ENCODE results near the gene SEC22A. TPM values are rescaled to one million over a fixed set of nuclear protein-coding genes. Genes with fewer than 3 reads are reported as not detected.
"Not testable (repeated sequence)": the region's sequence is repeated elsewhere in the genome, so short reads cannot be mapped to it uniquely, and the experiment has no call there.

SEC22A gene
- total and polyA plus RNA-seq, 4 experiments from 2014 or later = 19.4 to 26.5 (median 22.5) TPM

- H3K4me1 ChIP-seq (ENCODE audit: insufficient read depth, low read length); H3K36me3 ChIP-seq (ENCODE audit: insufficient read depth, low read length); H3K27ac Mint-ChIP-seq; H3K27ac ChIP-seq (ENCODE audit: low read depth, low read length); CTCF ChIA-PET (ENCODE audit: partially characterized antibody); H3K27me3 Mint-ChIP-seq; POLR2A ChIA-PET (ENCODE audit: partially characterized antibody); H3K9me3 Mint-ChIP-seq; H3K9me3 ChIP-seq (ENCODE audit: control insufficient read depth in 1 of 2, low read length in 2 of 2); H3K4me3 Mint-ChIP-seq; intact Hi-C loops (cut with micrococcal nuclease); H3K4me3 ChIP-seq (ENCODE audit: low read length in 2 of 2); DNase-seq; H3K27me3 ChIP-seq (ENCODE audit: insufficient read depth, low read length): not testable (repeated sequence)
- H3K36me3 Mint-ChIP-seq = peaks cover 34 to 47% of the 10 kb centered on the region in 2 donors
- H3K4me1 Mint-ChIP-seq = peaks cover 4 to 27% (median 19%) of the 10 kb centered on the region in 4 donors
Observed at GRCh38 chr3:123221369-123221768, 19.6 kb downstream of the SEC22A start.

GRCh38 chr3:123225016-123225415 lies 23.3 kb downstream of the SEC22A start:
- ChIA-PET CTCF (ENCODE audit: partially characterized antibody) (no interaction called here), POLR2A (ENCODE audit: partially characterized antibody) (no interaction called here)
- Mint-ChIP-seq H3K4me3 (no peak overlapping the region), H3K4me1 (peaks cover 2 to 11% (median 6%) of the 10 kb centered on the region in 4 donors), H3K27ac (no peak overlapping the region), H3K27me3 (no peaks in the 10 kb centered on the region), H3K9me3 (peaks cover 0 to 18% (median 14%) of the 10 kb centered on the region in 8 donors), H3K36me3 (peaks cover 50 to 57% of the 10 kb centered on the region in 2 donors)
- H3K9me3 ChIP-seq (ENCODE audit: control insufficient read depth in 1 of 2, low read length in 2 of 2) = no peaks in the 10 kb centered on the region
- H3K27ac ChIP-seq (ENCODE audit: low read depth, low read length) = no peak overlapping the region
- no peaks in the 10 kb centered on the region for H3K27me3 ChIP-seq (ENCODE audit: insufficient read depth, low read length)
- intact Hi-C loops (cut with micrococcal nuclease) = no loop called here
- no peak overlapping the region for H3K4me3 ChIP-seq (ENCODE audit: low read length in 2 of 2)
- no peaks in the 10 kb centered on the region for H3K4me1 ChIP-seq (ENCODE audit: insufficient read depth, low read length)
- DNase-seq = no peak
- H3K36me3 ChIP-seq (ENCODE audit: insufficient read depth, low read length) = peaks cover 14% of the 10 kb centered on the region

GRCh38 chr3:123226549-123226948 lies 24.8 kb downstream of the SEC22A start:
- H3K4me3 Mint-ChIP-seq = no peak overlapping the region
- peaks cover 1 to 11% (median 6%) of the 10 kb centered on the region in 4 donors for H3K4me1 Mint-ChIP-seq
- DNase-seq = no peak
- H3K27me3 Mint-ChIP-seq = no peaks in the 10 kb centered on the region
- CTCF ChIA-PET (ENCODE audit: partially characterized antibody) = no interaction called here
- H3K36me3 ChIP-seq (ENCODE audit: insufficient read depth, low read length) = peaks cover 14% of the 10 kb centered on the region
- no peak overlapping the region for H3K27ac ChIP-seq (ENCODE audit: low read depth, low read length)
- POLR2A ChIA-PET (ENCODE audit: partially characterized antibody) = no interaction called here
- no peaks in the 10 kb centered on the region for H3K4me1 ChIP-seq (ENCODE audit: insufficient read depth, low read length)
- no peaks in the 10 kb centered on the region for H3K27me3 ChIP-seq (ENCODE audit: insufficient read depth, low read length)
- H3K9me3 ChIP-seq (ENCODE audit: control insufficient read depth in 1 of 2, low read length in 2 of 2) = no peaks in the 10 kb centered on the region
- intact Hi-C loops (cut with micrococcal nuclease) = no loop called here
- H3K36me3 Mint-ChIP-seq = peaks cover 59 to 70% of the 10 kb centered on the region in 2 donors
- no peak overlapping the region for H3K4me3 ChIP-seq (ENCODE audit: low read length in 2 of 2)
- no peak overlapping the region for H3K27ac Mint-ChIP-seq
- peaks cover 0 to 20% (median 14%) of the 10 kb centered on the region in 8 donors for H3K9me3 Mint-ChIP-seq

- CTCF ChIA-PET (ENCODE audit: partially characterized antibody) = no interaction called here
- peak in 2 of 5 donors; percentile 2 for DNase-seq
- no peaks in the 10 kb centered on the region for H3K27me3 Mint-ChIP-seq
- intact Hi-C loops (cut with micrococcal nuclease) = no loop called here
- H3K9me3 Mint-ChIP-seq = peaks cover 0 to 20% (median 14%) of the 10 kb centered on the region in 8 donors
- no peak overlapping the region for H3K27ac Mint-ChIP-seq
- no peaks in the 10 kb centered on the region for H3K4me1 ChIP-seq (ENCODE audit: insufficient read depth, low read length)
- POLR2A ChIA-PET (ENCODE audit: partially characterized antibody) = no interaction called here
- H3K4me3 Mint-ChIP-seq = no peak overlapping the region
- H3K27me3 ChIP-seq (ENCODE audit: insufficient read depth, low read length) = no peaks in the 10 kb centered on the region
- peaks cover 59 to 68% of the 10 kb centered on the region in 2 donors for H3K36me3 Mint-ChIP-seq
- H3K36me3 ChIP-seq (ENCODE audit: insufficient read depth, low read length) = peaks cover 14% of the 10 kb centered on the region
- no peaks in the 10 kb centered on the region for H3K9me3 ChIP-seq (ENCODE audit: control insufficient read depth in 1 of 2, low read length in 2 of 2)
- H3K4me1 Mint-ChIP-seq = peaks cover 0 to 6% (median 2%) of the 10 kb centered on the region in 4 donors
- H3K4me3 ChIP-seq (ENCODE audit: low read length in 2 of 2) = no peak overlapping the region
- no peak overlapping the region for H3K27ac ChIP-seq (ENCODE audit: low read depth, low read length)
Observed at GRCh38 chr3:123229145-123229544, 27.4 kb downstream of the SEC22A start.

- ChIA-PET CTCF (ENCODE audit: partially characterized antibody) (no interaction called here), POLR2A (ENCODE audit: partially characterized antibody) (no interaction called here)
- H3K27ac ChIP-seq (ENCODE audit: low read depth, low read length) = no peak overlapping the region
- H3K4me3 ChIP-seq (ENCODE audit: low read length in 2 of 2) = no peak overlapping the region
- H3K36me3 ChIP-seq (ENCODE audit: insufficient read depth, low read length) = no peaks in the 10 kb centered on the region
- no peaks in the 10 kb centered on the region for H3K9me3 ChIP-seq (ENCODE audit: control insufficient read depth in 1 of 2, low read length in 2 of 2)
- H3K27ac Mint-ChIP-seq = no peak overlapping the region
- DNase-seq = no peak
- peaks cover 11 to 29% (median 24%) of the 10 kb centered on the region in 4 donors for H3K4me1 Mint-ChIP-seq
- H3K36me3 Mint-ChIP-seq = peaks cover 50 to 52% of the 10 kb centered on the region in 2 donors
- no peaks in the 10 kb centered on the region for H3K27me3 Mint-ChIP-seq
- no peak overlapping the region for H3K4me3 Mint-ChIP-seq
- H3K4me1 ChIP-seq (ENCODE audit: insufficient read depth, low read length) = no peaks in the 10 kb centered on the region
- H3K9me3 Mint-ChIP-seq = peaks cover 0 to 3% (median 0%) of the 10 kb centered on the region in 8 donors
- no peaks in the 10 kb centered on the region for H3K27me3 ChIP-seq (ENCODE audit: insufficient read depth, low read length)
- intact Hi-C loops (cut with micrococcal nuclease) = no loop called here
Observed at GRCh38 chr3:123236902-123237301, 35.2 kb downstream of the SEC22A start.

GRCh38 chr3:123239186-123239585 lies 37.4 kb downstream of the SEC22A start:
- H3K4me3 Mint-ChIP-seq; H3K4me3 ChIP-seq (ENCODE audit: low read length in 2 of 2); H3K27ac ChIP-seq (ENCODE audit: low read depth, low read length); H3K9me3 ChIP-seq (ENCODE audit: control insufficient read depth in 1 of 2, low read length in 2 of 2); H3K36me3 ChIP-seq (ENCODE audit: insufficient read depth, low read length); H3K27me3 Mint-ChIP-seq; intact Hi-C loops (cut with micrococcal nuclease); H3K4me1 ChIP-seq (ENCODE audit: insufficient read depth, low read length); DNase-seq; POLR2A ChIA-PET (ENCODE audit: partially characterized antibody); H3K9me3 Mint-ChIP-seq; H3K27me3 ChIP-seq (ENCODE audit: insufficient read depth, low read length); CTCF ChIA-PET (ENCODE audit: partially characterized antibody): not testable (repeated sequence)
- Mint-ChIP-seq H3K36me3 (peaks cover 48 to 49% of the 10 kb centered on the region in 2 donors), H3K4me1 (peaks cover 19 to 41% (median 33%) of the 10 kb centered on the region in 4 donors), H3K27ac (peak overlapping the region in 1 of 7 donors; percentile 54)

GRCh38 chr3:123239756-123240155 lies 38.0 kb downstream of the SEC22A start:
- intact Hi-C loops (cut with micrococcal nuclease) = no loop called here
- peaks cover 51 to 52% of the 10 kb centered on the region in 2 donors for H3K36me3 Mint-ChIP-seq
- Histone ChIP-seq H3K27ac (ENCODE audit: low read depth, low read length) (no peak overlapping the region), H3K9me3 (ENCODE audit: control insufficient read depth in 1 of 2, low read length in 2 of 2) (no peaks in the 10 kb centered on the region), H3K4me3 (ENCODE audit: low read length in 2 of 2) (no peak overlapping the region), H3K4me1 (ENCODE audit: insufficient read depth, low read length) (no peaks in the 10 kb centered on the region), H3K36me3 (ENCODE audit: insufficient read depth, low read length) (no peaks in the 10 kb centered on the region), H3K27me3 (ENCODE audit: insufficient read depth, low read length) (no peaks in the 10 kb centered on the region)
- ChIA-PET POLR2A (ENCODE audit: partially characterized antibody) (no interaction called here), CTCF (ENCODE audit: partially characterized antibody) (no interaction called here)
- H3K4me3 Mint-ChIP-seq = no peak overlapping the region
- H3K27ac Mint-ChIP-seq = peak overlapping the region in 5 of 7 donors; percentile 14 to 44 (median 23)
- peaks cover 0 to 3% (median 0%) of the 10 kb centered on the region in 8 donors for H3K9me3 Mint-ChIP-seq
- peaks cover 19 to 47% (median 33%) of the 10 kb centered on the region in 4 donors for H3K4me1 Mint-ChIP-seq
- DNase-seq = no peak
- no peaks in the 10 kb centered on the region for H3K27me3 Mint-ChIP-seq

- ChIA-PET CTCF (ENCODE audit: partially characterized antibody) (no interaction called here), POLR2A (ENCODE audit: partially characterized antibody) (no interaction called here)
- H3K4me1 Mint-ChIP-seq = peaks cover 16 to 29% (median 22%) of the 10 kb centered on the region in 4 donors
- intact Hi-C loops (cut with micrococcal nuclease) = no loop called here
- Histone ChIP-seq H3K27ac (ENCODE audit: low read depth, low read length) (no peak overlapping the region), H3K4me3 (ENCODE audit: low read length in 2 of 2) (no peak overlapping the region), H3K9me3 (ENCODE audit: control insufficient read depth in 1 of 2, low read length in 2 of 2) (no peaks in the 10 kb centered on the region), H3K36me3 (ENCODE audit: insufficient read depth, low read length) (peaks cover 12% of the 10 kb centered on the region), H3K4me1 (ENCODE audit: insufficient read depth, low read length) (no peaks in the 10 kb centered on the region), H3K27me3 (ENCODE audit: insufficient read depth, low read length) (no peaks in the 10 kb centered on the region)
- no peaks in the 10 kb centered on the region for H3K27me3 Mint-ChIP-seq
- H3K9me3 Mint-ChIP-seq = peaks cover 0 to 3% (median 0%) of the 10 kb centered on the region in 8 donors
- peak overlapping the region in 1 of 8 donors; percentile 17 for H3K4me3 Mint-ChIP-seq
- peak overlapping the region in 2 of 7 donors; percentile 5 to 12 for H3K27ac Mint-ChIP-seq
- peak in 4 of 5 donors; percentile 4 to 23 (median 12) for DNase-seq
- peaks cover 66 to 67% of the 10 kb centered on the region in 2 donors for H3K36me3 Mint-ChIP-seq
Observed at GRCh38 chr3:123244128-123244527, 42.4 kb downstream of the SEC22A start.

All from CD4-positive, alpha-beta memory T cell (primary cell).